CD4-positive, alpha-beta T cell treated with Interleukin-4 for 1 hour (primary cell): ENCODE measurements around the gene IL36G.

Experiments
- DNase-seq, 2 donors: peaks; one replicate each; pipeline ENCODE4 v3.0.0-alpha.2; 2020 to 2022

IL36G gene

DNA sequence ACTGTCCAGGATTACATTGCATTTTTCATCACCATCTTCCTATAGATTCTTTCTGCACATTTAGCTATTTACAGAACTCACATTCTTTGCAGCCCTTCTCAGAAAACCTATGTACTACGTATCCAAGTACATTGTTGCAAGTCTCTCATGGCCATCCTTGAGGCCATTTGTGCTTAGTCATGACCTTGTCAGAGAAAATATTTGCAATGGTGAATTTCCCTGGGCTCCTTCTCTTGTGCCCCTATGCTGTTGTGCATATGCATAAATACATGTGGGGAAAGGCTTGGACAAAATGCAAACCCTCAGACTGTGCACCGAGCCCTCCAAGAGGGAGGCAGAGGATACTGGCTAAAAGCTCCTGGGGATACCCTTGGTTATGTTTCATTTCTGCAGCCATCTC is 47.0 kb downstream of the IL36G start:
- DNase-seq, result no peak

DNA sequence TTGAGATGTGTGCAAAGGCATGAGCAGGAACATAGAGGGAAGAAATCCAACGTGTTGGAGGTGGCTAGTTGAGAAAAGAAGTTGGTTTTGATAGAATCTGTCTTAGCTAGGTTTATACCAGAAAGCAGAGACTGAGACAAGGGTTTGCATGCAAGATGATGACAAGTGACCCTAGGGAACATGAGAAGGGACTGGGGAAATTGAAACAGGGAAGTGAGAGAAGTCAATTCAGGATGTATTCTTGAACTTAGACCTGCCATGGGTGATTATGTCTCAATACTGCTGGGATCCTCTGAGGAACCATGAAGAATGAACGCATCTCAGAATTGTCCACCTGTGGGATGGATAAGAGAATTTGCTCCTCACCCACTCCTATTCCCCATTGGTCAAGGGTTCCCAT is 47.9 kb downstream of the IL36G start:
- no peak for DNase-seq

DNA sequence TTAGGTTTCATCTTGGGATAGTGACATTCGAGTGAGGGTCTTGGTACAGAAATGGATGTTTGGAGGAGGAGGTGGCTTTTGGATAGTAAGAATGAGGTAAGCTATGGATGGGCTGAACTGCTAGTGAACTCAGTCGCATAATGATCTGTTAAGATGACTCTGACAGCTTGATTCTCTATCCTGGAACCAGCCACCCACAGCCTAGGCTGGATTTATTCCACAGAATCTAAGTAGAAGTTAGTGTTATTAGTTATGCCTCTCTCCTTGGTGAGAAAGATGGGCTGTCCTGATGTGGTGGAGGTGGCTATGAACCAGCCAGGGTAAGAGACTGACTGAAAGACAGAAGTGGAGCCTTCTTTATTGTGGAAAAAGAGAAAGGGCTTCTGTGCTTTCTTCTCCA is 49.9 kb downstream of the IL36G start:
- DNase-seq, result no peak

DNA sequence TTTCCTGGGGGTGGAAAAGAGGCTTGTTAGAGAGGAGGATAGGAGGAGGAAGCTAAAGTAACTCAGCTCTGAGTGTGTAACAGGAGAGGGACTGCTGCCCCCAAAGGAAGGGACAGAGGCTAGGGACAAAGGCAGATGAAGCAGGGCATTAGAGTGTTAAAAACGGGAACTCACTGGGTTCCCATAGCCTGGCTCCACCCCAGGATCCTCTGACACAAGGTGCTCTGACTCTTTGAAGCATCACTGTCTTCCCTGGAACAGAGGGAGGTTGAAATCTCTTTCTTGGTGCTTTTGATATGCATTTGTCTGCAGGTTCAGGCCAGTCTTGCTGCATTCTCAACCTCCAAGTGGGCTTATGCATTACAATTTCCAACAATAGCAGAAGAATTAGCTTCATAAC is 50.3 kb downstream of the IL36G start:
- DNase-seq, result no peak

DNA sequence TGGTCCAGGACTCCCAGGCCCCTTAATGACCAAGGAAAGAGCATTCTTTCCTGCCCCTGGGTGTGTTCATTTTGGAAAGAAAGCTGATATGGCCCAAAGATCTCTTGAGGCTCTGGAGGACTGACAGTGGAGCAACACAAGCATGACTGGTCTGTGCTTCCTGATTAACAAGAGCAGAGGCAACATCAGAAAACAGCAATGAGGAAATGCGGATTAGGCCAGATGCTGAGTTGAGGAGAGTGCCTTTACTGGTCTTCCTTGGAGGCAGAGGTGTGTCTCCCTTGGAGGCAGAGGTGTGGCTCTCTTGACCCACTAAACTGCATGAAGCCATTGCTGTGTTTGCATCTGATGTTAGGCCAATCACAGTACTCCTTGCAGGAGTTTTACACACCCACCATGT is 54.9 kb downstream of the IL36G start:
- no peak for DNase-seq

DNA sequence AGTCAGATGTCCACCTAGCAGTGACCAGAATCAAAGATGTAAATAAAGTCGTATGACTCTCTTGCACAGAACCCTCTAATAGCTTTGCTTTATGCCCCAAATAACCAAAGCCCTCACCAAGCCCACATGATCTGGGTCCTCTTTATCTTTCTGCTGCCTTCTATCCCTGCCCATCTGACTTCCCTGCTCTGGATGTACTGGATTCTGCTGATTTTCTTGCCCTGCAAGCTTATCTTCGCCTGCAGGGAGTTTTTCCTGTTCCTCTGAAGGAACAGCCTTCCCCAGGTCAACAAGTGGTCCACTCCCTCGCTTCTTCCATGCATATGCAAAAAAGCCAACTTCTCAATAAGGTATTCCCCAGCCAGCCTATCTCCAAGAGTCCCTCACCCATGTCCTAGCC is 56.2 kb downstream of the IL36G start:
- DNase-seq, result no peak
